K562 (cell line): ENCODE data around the gene ARHGAP22. TPM values are rescaled to one million over a fixed set of nuclear protein-coding genes. Genes with fewer than 3 reads are reported as not detected.

Experiments used
- ATAC-seq: fragments of 200-7000 bp; cut with Tn5 transposase; 3 replicates; pipeline ENCODE4 v1.9.1; 2020; ENCODE audit warnings: moderate library complexity
- BruUV-seq: library from RNA; stranded (reverse); fragments of 400-500 nt; replicated peaks from 2 replicates; lab custom pipeline; 2021; lab: Mats Ljungman, UMichigan
- CTCF ChIA-PET: fragments of 300-600 bp; formaldehyde crosslinking; extraction: SDS; loops from one replicate; lab custom pipeline; 2021; ENCODE audit warnings: low intra/inter-chr PET ratio; lab: Yijun Ruan, JAX
- POLR2A ChIA-PET: fragments of 300-600, 350-650 bp; sonication (Branson Sonifier 250); formaldehyde crosslinking; extraction: SDS; loops from one replicate; lab custom pipeline; 2021; ENCODE audit warnings: antibody characterized with exemption, inconsistent platforms; lab: Yijun Ruan, JAX
- DNase-seq, 4 experiments: peaks; one replicate each; pipeline versions ENCODE4 v3.0.0 to v3.0.0-alpha.2; 2011 to 2018; ENCODE audit warnings: low spot score in 3 of 4, mixed read lengths in 3 of 4; ENCODE audit errors: extremely low read depth in 1 of 4
- FAIRE-seq: peaks from 2 replicates; lab custom pipeline; 2011; peaks lifted over from hg19 to GRCh38; lab: Jason Lieb, UNC
- H2AFZ ChIP-seq: 2 replicates; pipeline ENCODE4 v1.6.0; 2011; ENCODE audit warnings: low read depth, low read length, control low read depth, inconsistent platforms
- H3K27ac ChIP-seq: fragments of 200-600 bp; 3 replicates; pipeline ENCODE4 v1.8.0; 2011; ENCODE audit warnings: low read depth, mild to moderate bottlenecking, control low read depth, inconsistent platforms, low read length, moderate library complexity, mixed read lengths; ENCODE audit errors: extremely low read depth
- H3K27me3 ChIP-seq, 2 experiments: fragments of 300-600 bp in 1 of 2; 2 replicates in 1 of 2; 3 replicates in 1 of 2; pipeline versions ENCODE4 v1.6.0 to v1.8.0; 2011; ENCODE audit warnings: inconsistent platforms in 2 of 2, low read length in 2 of 2, mild to moderate bottlenecking in 1 of 2, mixed read lengths in 1 of 2, moderate library complexity in 1 of 2; ENCODE audit not compliant: control insufficient read depth in 2 of 2, insufficient read depth in 2 of 2
- H3K36me3 ChIP-seq: fragments of 300-600 bp; 3 replicates; pipeline ENCODE4 v1.8.0; 2011; ENCODE audit warnings: mild to moderate bottlenecking, low read length, inconsistent platforms; ENCODE audit not compliant: control insufficient read depth, insufficient read depth
- H3K4me1 ChIP-seq, 2 experiments: fragments of 200-600 bp in 1 of 2; replicated peaks in 1 of 2; 2 replicates in 1 of 2; 3 replicates in 1 of 2; pipeline versions ENCODE4 v1.5.1 to v1.8.0; 2011; ENCODE audit warnings: inconsistent platforms in 2 of 2, low read length in 2 of 2, mild to moderate bottlenecking in 1 of 2, mixed read lengths in 1 of 2, moderate library complexity in 1 of 2; ENCODE audit not compliant: control insufficient read depth in 2 of 2, insufficient read depth in 2 of 2
- H3K4me2 ChIP-seq: 2 replicates; pipeline ENCODE4 v1.6.1; 2011; ENCODE audit warnings: low read length, control low read depth, inconsistent platforms, mixed read lengths; ENCODE audit not compliant: insufficient read depth
- H3K4me3 ChIP-seq: fragments of 200-600 bp; sonication (generic), shearing (Covaris generic); 2 replicates; pipeline ENCODE4 v1.5.1; 2016; ENCODE audit warnings: control low read depth, inconsistent platforms
- H3K79me2 ChIP-seq: fragments of 200-600 bp; 3 replicates; pipeline ENCODE4 v1.8.0; 2011; ENCODE audit warnings: low read length, inconsistent platforms; ENCODE audit not compliant: control insufficient read depth, insufficient read depth
- H3K9ac ChIP-seq, 2 experiments: 2 replicates each; pipeline versions ENCODE4 v1.6.0 to v1.6.1; 2011; ENCODE audit warnings: low read depth in 2 of 2, low read length in 2 of 2, control low read depth in 1 of 2, inconsistent platforms in 1 of 2, mild to moderate bottlenecking in 1 of 2, mixed read lengths in 1 of 2; ENCODE audit not compliant: insufficient read depth in 1 of 2
- H3K9me1 ChIP-seq: one replicate; pipeline ENCODE4 v1.6.0; 2011; ENCODE audit warnings: inconsistent platforms, mild to moderate bottlenecking, low read length, moderate library complexity; ENCODE audit not compliant: control insufficient read depth, insufficient read depth
- H3K9me3 ChIP-seq: replicated peaks from 2 replicates; pipeline ENCODE4 v1.5.1; 2011; ENCODE audit warnings: low read depth, low read length, inconsistent platforms; ENCODE audit not compliant: control insufficient read depth, insufficient read depth
- H4K20me1 ChIP-seq: replicated peaks from 2 replicates; pipeline ENCODE4 v1.6.1; 2011; ENCODE audit warnings: low read length, inconsistent platforms, mixed read lengths; ENCODE audit not compliant: control insufficient read depth, insufficient read depth
- ADNP ChIP-seq: fragments of 200-800 bp; sonication (Bioruptor generic); IDR thresholded peaks from 2 replicates; pipeline ENCODE4 v1.6.1; 2016; ENCODE audit warnings: missing genetic modification characterization, missing compliant biosample characterization
- ARID2 ChIP-seq: fragments of 450-650 bp; IDR thresholded peaks from 2 replicates; pipeline ENCODE4 v1.6.1; 2017; ENCODE audit warnings: antibody characterized with exemption, mild to moderate bottlenecking
- ASH1L ChIP-seq: fragments of 450-650 bp; IDR thresholded peaks from 2 replicates; pipeline ENCODE4 v1.6.1; 2018; ENCODE audit warnings: borderline replicate concordance, mild to moderate bottlenecking, low read depth; ENCODE audit not compliant: partially characterized antibody
- BMI1 ChIP-seq: fragments of 150-350 bp; IDR thresholded peaks from 2 replicates; pipeline ENCODE4 v1.6.1; 2014; ENCODE audit warnings: low read length
- HDAC8 ChIP-seq: fragments of 450-650 bp; IDR thresholded peaks from 2 replicates; pipeline ENCODE4 v1.6.1; 2016; ENCODE audit warnings: mild to moderate bottlenecking, missing genetic modification characterization, moderate library complexity, missing compliant biosample characterization
- HDGF ChIP-seq: fragments of 450-650 bp; IDR thresholded peaks from 2 replicates; pipeline ENCODE4 v1.6.1; 2016
- HNRNPLL ChIP-seq: fragments of 200-400 bp; formaldehyde crosslinking; IDR thresholded peaks from 2 replicates; pipeline ENCODE4 v1.6.1; 2017; ENCODE audit warnings: low read length, low read depth, mild to moderate bottlenecking; ENCODE audit not compliant: poor library complexity, severe bottlenecking
- MAX ChIP-seq: sonication (generic); formaldehyde crosslinking; IDR thresholded peaks from 2 replicates; pipeline ENCODE4 v1.9.0; 2022; ENCODE audit warnings: mild to moderate bottlenecking, missing genetic modification reagents
- PRMT5 ChIP-seq: sonication (generic); formaldehyde crosslinking; IDR thresholded peaks from 2 replicates; pipeline ENCODE4 v1.5.0; 2020; ENCODE audit warnings: missing genetic modification reagents
- ZNF124 ChIP-seq: sonication (generic); formaldehyde crosslinking; IDR thresholded peaks from 2 replicates; pipeline ENCODE4 v1.8.1; 2022; ENCODE audit warnings: missing genetic modification reagents
- WGBS: fragments of 100-300 bp; shearing (Covaris generic); methylation state at CpG from one replicate; pipeline ENCODE4 v1.1.6; 2016; ENCODE audit warnings: low coverage, mixed read lengths; ENCODE audit not compliant: insufficient coverage; ENCODE audit errors: missing lambda C conversion rate; 5-methylcytosine and 5-hydroxymethylcytosine counted together
- in situ Hi-C: fragments of 300-500 bp; cut with MboI; formaldehyde crosslinking; loops from 4 replicates; pipeline ENCODE4 v1.15.0; 2018; ENCODE audit warnings: inconsistent platforms, mixed read lengths
- intact Hi-C: fragments of 100-400 bp; cut with micrococcal nuclease; formaldehyde crosslinking; loops from 2 replicates; pipeline ENCODE4 v1.14.2; 2022
- polyA plus RNA-seq, 8 experiments: library from polyadenylated mRNA; depleted of rRNA in 4 of 8; stranded (reverse) in 5 of 8; unstranded in 3 of 8; fragments of >200 nt; fragmentation: Nextera tagmentation in 2 of 8; fragmentation: Illumina TruSeq in 1 of 8; extraction: Ambion mirVana in 2 of 8; extraction: Trizol in 1 of 8; gene quantifications; 2 replicates each; pipeline versions ENCODE4 v1.2.1 to v1.2.3, GENCODE V29; 2011 to 2014; ENCODE audit warnings: inconsistent platforms in 1 of 8, missing spikeins in 1 of 8
- total RNA-seq, 7 experiments: library from RNA; depleted of rRNA in 6 of 7; stranded (reverse); fragments of >200 nt in 6 of 7; fragmentation: Illumina TruSeq in 2 of 7; extraction: Trizol in 2 of 7; gene quantifications; 2 replicates each; pipeline versions ENCODE4 v1.2.1 to v1.2.3, GENCODE V29; 2011 to 2021; ENCODE audit warnings: low replicate concordance in 1 of 7
- TF ChIP-seq, protein P1 (sequence below): fragments of 450-650 bp; formaldehyde crosslinking; IDR thresholded peaks from 2 replicates; pipeline ENCODE4 v1.4.0; 2022; ENCODE audit warnings: missing genetic modification characterization

Gene ARHGAP22
- total and polyA plus RNA-seq, 9 of the 15 experiments (the other 6 are each of a cell fraction or from before 2014, with no cell fraction given), result 1.3 to 28.1 (median 12.7) TPM

- POLR2A ChIA-PET, result interaction anchor here (0.6 to 0.9 kb wide), 2 partner anchors 9 to 10 kb away, joined by 3 read pairs; no protein-coding TSS in a partner anchor
- no peak for TF ChIP-seq HDAC8
- TF ChIP-seq PRMT5 (CRISPR knock-in tag), result no peak
- no peak for TF ChIP-seq ASH1L
- no peak for TF ChIP-seq ADNP (tag)
- TF ChIP-seq ZNF124 (CRISPR knock-in tag), result no peak
- TF ChIP-seq, protein P1, sequence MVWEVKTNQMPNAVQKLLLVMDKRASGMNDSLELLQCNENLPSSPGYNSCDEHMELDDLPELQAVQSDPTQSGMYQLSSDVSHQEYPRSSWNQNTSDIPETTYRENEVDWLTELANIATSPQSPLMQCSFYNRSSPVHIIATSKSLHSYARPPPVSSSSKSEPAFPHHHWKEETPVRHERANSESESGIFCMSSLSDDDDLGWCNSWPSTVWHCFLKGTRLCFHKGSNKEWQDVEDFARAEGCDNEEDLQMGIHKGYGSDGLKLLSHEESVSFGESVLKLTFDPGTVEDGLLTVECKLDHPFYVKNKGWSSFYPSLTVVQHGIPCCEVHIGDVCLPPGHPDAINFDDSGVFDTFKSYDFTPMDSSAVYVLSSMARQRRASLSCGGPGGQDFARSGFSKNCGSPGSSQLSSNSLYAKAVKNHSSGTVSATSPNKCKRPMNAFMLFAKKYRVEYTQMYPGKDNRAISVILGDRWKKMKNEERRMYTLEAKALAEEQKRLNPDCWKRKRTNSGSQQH (CRISPR knock-in tag), result no peak
- no peak for TF ChIP-seq MAX (CRISPR knock-in tag)
- TF ChIP-seq HNRNPLL, result no peak
- TF ChIP-seq HDGF, result no peak
- TF ChIP-seq BMI1, result no peak
- no peak for TF ChIP-seq ARID2
Observed at GRCh38 chr10:48639632-48640031, 34.8 kb upstream of the ARHGAP22 start.

More at GRCh38 chr10:48639632-48640031, 34.8 kb upstream of the ARHGAP22 start:
- Histone ChIP-seq H2AFZ (no peak overlapping the region), H3K27ac (no peak overlapping the region), H3K79me2 (no peaks in the 10 kb centered on the region), H3K4me1 (no peaks in the 10 kb centered on the region), H3K9me3 (no peaks in the 10 kb centered on the region), H3K9ac (no peak overlapping the region), H3K4me2 (no peak overlapping the region), H3K36me3 (no peaks in the 10 kb centered on the region), H3K9me1 (no peaks in the 10 kb centered on the region), H3K27me3 (0 out of 5 replicates have a peak, but pooled peaks cover 0 to 4% of the 10 kb centered on the region in 2 experiments), H3K4me3 (no peak overlapping the region), H4K20me1 (no peaks in the 10 kb centered on the region)
- FAIRE-seq (no peak), DNase-seq (no peak), ATAC-seq (no peak)
- CTCF ChIA-PET, result no interaction called here
- in situ Hi-C loops, result no loop called here
- WGBS, result 3% methylated on average over 1 of the region's 1 CpG
- no TSS peak for BruUV-seq
- intact Hi-C loops, result no loop called here
